ENCODE results near the gene LRATD1.

LRATD1 gene

DNA sequence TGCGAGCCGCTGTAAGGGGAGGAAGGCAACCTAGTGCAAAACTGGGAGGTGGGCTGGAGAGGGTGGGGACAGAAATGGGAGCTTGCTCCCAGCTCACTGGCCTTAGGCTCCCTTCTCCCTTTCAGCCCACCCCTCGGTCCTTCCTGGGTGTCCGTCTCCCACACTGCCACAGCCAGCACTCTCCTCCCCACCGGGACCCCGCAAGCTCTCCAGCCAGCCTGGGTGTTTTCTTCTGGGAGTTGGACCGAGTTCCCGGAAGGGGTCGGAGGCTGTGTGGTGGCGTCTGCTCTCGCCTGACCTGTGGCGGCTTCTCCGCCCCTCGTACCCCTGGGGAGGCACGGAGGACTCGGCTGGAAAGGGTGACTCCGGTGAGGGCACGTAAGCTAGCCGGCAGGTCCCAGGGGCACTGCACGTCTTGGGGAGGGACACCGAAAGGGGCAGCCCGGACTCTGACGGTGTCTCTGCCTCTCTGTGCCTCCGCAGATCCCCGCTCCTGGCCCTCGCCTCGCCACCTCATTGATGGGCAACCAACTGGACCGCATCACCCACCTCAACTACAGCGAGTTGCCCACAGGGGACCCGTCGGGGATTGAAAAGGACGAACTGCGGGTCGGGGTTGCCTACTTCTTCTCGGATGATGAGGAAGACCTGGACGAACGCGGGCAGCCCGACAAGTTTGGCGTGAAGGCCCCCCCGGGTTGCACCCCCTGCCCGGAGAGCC lies 1.1 kb downstream of the LRATD1 start:
- peak; percentile 37 for DNase-seq (ENCODE audit: low spot score)

DNA sequence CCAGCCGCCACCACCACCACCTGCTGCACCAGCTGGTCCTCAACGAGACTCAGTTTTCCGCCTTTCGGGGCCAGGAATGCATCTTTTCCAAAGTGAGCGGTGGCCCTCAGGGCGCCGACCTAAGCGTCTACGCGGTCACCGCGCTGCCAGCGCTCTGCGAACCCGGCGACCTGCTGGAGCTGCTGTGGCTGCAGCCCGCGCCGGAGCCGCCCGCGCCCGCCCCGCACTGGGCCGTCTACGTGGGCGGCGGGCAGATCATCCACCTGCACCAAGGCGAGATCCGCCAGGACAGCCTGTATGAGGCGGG lies 1.6 kb downstream of the LRATD1 start:
- DNase-seq (ENCODE audit: low spot score), result no peak

DNA sequence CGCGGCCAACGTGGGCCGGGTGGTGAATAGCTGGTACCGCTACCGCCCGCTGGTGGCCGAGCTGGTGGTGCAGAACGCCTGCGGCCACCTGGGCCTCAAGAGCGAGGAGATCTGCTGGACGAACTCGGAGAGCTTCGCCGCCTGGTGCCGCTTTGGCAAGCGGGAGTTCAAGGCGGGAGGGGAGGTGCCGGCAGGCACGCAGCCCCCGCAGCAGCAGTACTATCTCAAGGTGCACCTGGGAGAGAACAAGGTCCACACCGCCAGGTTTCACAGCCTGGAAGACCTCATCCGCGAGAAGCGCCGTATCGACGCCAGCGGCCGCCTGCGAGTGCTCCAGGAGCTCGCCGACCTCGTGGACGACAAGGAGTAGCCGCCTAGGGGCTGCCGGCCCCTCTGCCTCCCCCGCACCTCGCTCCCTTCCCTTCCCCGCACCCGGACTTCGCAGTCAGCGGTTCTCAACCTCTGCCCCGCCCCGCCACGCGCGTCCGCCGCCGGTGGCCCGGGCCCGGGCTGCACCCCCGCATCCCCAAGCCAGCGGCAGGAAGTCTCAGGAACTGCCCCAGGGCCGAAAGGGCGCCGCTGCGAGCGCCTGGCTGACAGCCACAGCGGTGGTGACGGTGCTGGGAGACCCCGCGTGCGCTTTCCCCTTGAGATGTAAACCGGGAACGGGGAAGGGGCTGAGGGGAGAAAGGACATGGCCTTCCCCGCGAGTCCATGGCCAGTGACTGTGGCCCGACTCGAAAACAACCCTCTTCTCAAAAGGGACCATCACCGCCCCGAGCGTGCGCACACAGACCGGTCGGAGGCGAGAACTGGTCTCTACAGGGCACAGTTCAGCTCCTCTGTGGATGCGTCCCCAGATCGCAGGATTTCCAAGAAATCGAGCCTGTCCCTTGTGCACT lies 2.2 kb downstream of the LRATD1 start:
- peak; percentile 89 for DNase-seq (ENCODE audit: low spot score)

DNA sequence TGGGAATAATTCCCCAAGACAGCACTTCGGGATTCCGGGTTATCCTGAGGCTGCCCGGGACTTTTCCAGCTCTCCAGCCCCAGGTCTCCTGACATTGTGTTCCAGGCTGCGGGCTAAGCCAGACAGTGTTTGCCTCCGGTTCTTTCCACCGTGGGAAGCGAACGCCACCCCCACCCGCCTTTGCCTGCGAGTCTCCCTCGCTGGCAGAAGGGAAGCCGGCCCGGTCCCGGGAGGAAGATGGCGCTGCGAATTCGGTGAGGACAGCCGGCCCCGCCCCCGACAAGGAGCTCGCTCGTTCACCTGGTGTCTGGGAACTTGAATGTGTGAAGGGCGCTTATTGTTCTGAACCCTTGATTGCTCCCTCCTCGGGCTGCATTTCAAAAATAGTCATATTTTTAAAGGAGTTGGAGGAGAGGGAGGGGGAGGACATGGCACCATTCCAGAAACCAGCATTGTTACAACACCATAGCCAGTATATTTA lies 2.9 kb downstream of the LRATD1 start:
- peak; percentile 75 for DNase-seq (ENCODE audit: low spot score)

DNA sequence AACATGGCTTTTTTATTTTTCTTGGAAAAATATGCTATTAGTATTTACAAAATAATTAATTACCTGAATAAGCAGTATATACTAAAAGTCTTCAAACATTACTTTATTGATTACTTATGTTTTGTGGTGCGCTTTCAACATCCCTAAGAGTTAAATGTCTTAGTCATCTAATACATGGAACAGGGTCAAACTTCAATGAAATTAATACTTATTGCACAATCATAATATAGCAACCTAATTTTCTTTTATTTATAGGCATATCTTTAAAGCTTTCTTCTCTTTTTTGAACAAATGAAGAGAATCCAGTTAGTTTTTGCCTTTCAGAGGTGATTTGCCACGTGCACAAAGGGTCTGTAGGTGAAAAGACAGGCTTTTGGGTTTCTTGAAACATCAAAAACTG lies 6.0 kb downstream of the LRATD1 start:
- DNase-seq (ENCODE audit: low spot score), result no peak

DNA sequence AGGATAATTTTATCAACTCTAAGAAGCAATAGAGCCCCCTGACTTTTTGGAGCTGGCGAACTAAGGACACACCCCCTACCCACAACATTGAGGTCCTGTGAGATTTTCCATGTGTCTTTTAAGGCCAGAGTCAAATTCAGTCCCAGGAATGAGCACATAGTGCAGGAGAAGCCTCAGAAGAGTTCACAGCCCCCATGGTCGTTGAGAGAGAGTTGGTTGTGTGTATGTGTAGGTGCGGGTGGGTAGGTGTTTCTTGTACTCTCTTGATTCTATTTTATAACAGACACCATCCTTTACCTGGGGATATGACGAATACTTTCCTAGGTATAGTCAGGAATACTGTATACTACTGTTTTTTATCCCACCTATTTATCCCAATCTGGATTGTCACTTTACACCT lies 8.6 kb downstream of the LRATD1 start:
- no peak for DNase-seq (ENCODE audit: low spot score)

DNA sequence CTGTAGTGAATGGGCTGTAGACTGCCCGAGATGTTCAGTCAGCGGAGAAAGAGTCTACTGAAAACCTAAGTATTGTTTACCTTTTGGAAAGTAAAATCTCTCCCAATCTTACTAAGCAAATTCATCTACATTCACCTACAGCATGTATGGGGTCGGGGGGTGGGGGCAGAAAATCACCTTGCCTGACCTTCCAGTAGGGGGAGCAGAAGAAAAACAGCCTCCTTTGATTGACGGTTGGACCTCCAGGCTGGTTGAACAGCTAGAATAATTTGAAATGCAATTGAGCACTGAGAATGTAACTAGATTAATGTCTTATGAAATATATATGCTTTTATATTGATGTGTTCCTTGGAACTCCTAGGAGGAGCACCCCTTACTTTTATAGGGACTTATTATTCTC lies 10.0 kb downstream of the LRATD1 start:
- no peak for DNase-seq (ENCODE audit: low spot score)

DNA sequence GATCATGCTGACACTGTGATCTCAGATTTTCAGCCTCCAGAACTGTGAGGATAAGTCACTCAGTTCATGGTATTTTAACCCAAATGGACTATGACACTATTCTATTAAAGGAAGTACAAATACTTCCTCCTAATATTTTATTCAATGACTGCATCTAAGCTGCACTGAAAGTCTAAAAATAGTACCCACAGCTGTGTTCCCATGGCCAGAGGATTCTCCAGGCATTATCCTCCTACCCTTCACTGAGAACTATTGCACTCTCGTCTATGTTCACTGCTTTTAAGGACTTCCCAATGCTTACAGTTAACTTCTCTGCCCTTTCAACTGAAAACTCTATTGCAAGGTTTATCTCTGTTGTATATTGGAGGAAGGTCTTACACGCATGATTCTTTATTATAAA lies 15.2 kb downstream of the LRATD1 start:
- DNase-seq (ENCODE audit: low spot score), result no peak

DNA sequence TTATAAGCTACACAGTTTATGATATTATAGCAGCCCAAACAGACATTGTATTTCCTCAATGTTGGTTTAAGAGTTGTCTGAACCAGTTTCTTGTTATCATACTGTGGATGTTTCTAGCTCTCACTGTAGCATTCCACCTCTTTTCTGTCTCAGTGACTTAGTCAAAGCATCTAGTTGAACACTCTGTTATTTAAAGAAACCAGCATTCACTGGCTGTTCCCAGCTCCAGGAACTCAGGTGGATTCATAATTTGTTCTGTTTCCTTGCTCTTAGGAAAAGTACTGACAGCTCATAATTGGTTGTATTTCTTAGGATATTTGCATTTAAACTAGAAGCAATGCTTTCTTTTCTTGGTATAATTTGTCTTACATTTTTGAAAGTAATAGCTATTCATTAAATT lies 17.5 kb downstream of the LRATD1 start:
- DNase-seq (ENCODE audit: low spot score), result no peak

DNA sequence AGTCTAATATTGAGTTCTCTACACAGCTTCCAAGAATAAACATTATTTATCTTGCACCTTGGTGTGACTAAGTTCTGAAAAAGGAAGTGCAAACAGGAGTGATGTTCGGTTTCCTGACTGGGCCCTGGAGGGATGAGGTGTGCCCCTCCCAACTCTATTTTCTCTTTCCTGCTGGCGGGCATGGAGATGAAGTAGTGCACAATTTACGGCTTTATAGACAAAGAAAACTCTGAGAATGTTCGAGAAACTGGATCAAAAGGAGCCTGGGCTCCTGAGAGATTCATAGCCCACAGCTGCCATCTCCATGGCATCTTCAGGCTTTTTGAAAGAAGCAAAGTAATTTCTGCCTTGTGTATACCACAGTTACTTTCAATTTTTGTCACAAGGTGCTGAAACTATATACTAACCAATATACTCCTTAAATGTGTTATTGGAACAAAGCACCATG lies 22.3 kb downstream of the LRATD1 start:
- no peak for DNase-seq (ENCODE audit: low spot score)

DNA sequence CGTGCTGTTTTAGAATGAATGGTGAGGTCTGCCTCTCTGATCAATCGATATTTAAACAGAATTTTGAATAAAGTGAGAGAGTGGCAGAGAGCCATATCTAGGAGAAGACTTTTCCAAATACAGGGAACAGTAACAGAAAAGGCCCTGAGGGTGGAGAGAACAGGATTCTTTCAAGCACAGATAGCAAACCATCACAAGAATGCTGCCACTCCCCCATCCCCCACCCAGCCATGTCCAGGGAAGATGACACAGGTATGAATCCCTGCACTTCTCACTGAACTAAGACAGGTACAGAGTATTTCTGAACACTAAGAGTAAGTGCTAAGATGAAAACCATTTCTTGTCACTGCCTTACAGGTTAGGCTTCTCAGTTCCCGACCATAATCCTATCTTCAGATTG lies 23.6 kb downstream of the LRATD1 start:
- DNase-seq (ENCODE audit: low spot score), result no peak

DNA sequence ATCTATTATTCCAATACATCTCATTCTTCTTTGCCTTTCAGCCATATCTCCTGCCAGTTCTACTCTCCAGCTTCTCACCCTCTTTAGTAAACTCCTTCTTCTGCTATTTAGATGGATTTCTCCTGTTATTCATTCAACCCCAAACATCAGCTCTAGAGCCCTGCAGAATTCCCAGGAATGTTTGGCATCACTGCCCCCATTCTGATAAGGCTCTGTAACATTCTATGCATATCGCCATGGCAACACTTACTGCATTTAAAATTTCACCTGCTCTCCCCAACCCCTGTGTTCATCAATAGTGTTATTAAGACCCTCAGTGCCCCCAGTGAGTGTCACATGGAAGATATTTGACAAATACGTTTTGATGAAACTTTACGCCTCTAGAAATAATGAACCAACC lies 28.6 kb downstream of the LRATD1 start:
- DNase-seq (ENCODE audit: low spot score), result no peak

DNA sequence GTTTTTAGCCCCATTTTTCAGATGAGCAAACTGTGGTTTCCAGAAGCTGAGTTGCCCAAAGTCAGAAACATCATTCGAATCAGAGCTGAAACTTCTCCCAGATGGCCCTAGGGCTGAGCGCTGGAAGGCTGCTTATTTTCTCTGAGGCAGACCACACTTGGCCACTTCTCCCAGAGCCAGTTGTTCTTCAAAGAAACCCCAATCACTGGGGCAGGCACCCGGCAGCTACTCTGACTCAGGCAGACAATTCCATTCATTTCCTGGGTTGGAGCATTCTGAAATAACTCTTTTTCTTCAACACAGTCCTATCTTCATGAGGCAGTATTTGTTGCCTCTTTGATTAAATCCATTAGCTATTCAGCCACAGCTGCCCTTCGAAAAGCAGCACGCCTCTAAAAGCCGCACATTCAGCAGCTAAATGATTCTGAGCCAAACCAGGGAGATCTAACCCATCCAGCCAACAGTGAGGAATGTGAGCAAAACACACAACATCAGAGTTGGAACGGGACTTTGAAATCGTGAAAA lies 40.9 kb downstream of the LRATD1 start:
- no peak for DNase-seq (ENCODE audit: low spot score)

DNA sequence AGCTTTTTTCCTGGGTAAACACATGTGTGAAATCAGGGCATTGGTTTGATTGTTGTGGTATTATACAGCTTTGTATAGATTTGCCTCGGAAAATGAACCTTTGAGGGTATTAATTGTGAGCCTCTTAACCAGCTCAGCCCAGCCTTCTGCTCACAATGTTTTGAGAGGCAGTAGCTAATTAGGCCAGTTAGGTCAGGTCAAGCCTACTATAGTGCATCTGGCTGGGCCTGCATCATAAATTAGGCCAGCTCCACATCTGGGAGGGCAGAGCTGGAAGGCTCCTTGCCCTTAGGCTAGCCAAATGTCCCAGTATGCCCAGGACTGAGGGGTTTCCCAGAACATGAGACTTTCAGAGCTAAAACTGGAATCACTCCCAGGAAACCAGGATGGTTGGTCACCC lies 43.0 kb downstream of the LRATD1 start:
- peak; percentile 15 for DNase-seq (ENCODE audit: low spot score)

DNA sequence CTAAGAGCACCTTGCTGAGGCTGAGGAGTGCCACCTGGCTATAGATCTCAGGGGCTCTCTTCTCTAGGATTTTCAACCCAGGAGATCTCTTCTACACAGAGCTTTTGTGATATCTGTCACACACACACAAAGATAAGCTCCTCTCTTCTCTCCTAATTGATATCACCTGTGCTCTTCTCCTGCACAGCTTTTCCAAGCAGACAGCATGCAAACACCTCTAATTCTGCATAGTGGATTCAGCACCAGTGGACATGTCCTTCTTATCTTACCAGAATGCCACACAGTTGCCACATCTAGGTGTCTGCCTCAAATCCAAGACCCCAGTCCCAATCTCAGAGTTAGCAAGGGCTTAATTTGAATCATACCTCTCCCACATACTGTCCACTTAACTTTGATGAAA lies 43.9 kb downstream of the LRATD1 start:
- DNase-seq (ENCODE audit: low spot score), result no peak

DNA sequence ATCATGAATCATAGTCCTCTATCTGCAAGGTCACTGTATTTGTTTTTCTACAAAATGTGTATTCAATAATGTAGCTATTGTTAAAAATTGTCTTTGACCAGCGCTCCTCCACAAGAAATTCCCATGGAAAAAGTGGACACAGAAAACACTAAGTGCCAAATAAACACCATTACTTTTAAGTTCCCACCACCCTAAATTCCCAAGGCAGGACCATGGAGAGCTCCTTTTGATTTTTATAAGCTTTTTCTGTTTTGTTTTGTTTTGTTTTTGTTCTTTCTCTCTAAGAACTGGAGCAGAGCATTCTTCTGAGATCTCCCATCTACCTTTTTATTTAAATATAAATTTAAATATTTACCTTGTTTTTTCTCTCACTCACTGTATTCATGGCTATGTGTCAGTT lies 44.5 kb downstream of the LRATD1 start:
- no peak for DNase-seq (ENCODE audit: low spot score)

DNA sequence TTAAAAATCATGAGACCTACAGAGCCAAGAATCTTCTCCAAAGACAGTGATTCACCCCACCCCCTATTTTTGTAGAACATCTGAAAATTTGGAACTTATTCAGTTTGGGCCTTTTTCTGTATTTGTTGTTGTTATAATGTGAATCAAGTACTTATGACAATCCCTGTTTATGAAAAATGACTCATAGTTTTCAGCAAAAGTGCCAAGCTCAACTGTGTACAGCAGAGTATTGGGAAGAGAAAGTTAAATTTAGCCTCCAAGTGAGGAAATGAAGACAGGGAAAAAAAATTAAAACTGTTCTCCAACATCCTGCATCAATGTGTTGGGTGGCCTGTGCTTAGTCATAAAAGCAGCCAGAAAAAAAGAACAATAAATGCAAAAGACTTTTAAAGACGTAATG lies 46.2 kb downstream of the LRATD1 start:
- no peak for DNase-seq (ENCODE audit: low spot score)

DNA sequence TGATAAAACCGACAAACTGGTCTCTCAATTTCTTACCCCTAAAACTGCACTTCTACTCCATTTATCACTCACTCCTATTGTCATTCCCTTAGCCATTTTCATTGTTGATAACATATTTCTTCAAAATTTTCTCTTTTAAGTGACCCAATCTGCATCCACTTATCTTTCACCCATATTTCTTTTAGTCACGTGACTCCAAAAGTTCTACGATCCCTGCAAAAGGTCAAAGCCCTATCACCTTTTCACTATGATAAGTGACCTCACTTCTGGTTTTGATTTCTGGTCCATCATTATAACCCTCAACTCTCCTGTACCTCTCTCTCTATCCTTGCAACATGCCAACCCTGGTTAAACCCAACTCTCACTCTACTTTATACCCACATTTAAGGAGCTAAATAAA lies 49.1 kb downstream of the LRATD1 start:
- DNase-seq (ENCODE audit: low spot score), result no peak

Data from SK-N-DZ (cell line).